Caco-2 (cell line): ENCODE results near the gene POLR1H. TPM values are rescaled to one million over a fixed set of nuclear protein-coding genes. Genes with fewer than 3 reads are reported as not detected.
"Not testable (repeated sequence)": the region's sequence is repeated elsewhere in the genome, so short reads cannot be mapped to it uniquely, and the experiment has no call there.

Experiments used
- BruUV-seq: library from RNA; stranded (reverse); fragments of 400-500 nt; replicated peaks from 2 replicates; lab custom pipeline; 2021; lab: Mats Ljungman, UMichigan
- CTCF ChIA-PET: fragments of 300-600 bp; sonication (Branson Sonifier 250); formaldehyde crosslinking; loops from one replicate; lab custom pipeline; 2022; ENCODE audit warnings: antibody characterized with exemption; lab: Charles Lee
- POLR2A ChIA-PET: fragments of 300-600 bp; sonication (Branson Sonifier 250); formaldehyde crosslinking; loops from one replicate; lab custom pipeline; 2022; ENCODE audit warnings: antibody characterized with exemption; lab: Charles Lee
- DNase-seq, 2 experiments: peaks; one replicate each; pipeline versions ENCODE4 v3.0.0 to v3.0.0-alpha.2; 2020 to 2022
- H3K27me3 ChIP-seq: replicated peaks from 2 replicates; pipeline ENCODE4 v1.6.0; 2011; ENCODE audit warnings: low read length; ENCODE audit not compliant: control insufficient read depth, insufficient read depth
- H3K36me3 ChIP-seq: 2 replicates; pipeline ENCODE4 v1.5.1; 2011; ENCODE audit warnings: low read length; ENCODE audit not compliant: control insufficient read depth, insufficient read depth
- H3K4me1 ChIP-seq: fragments of 250-450 bp; sonication (Bioruptor Pico); 2 replicates; pipeline ENCODE4 v1.5.1; 2020; ENCODE audit warnings: mild to moderate bottlenecking
- H3K4me3 ChIP-seq: 2 replicates; pipeline ENCODE4 v1.5.1; 2011; ENCODE audit warnings: low read depth, mild to moderate bottlenecking, control low read depth, low read length
- H3K9me3 ChIP-seq: fragments of 250-450 bp; sonication (Bioruptor Pico); 2 replicates; pipeline ENCODE4 v1.5.1; 2020; ENCODE audit warnings: mild to moderate bottlenecking, moderate library complexity
- H3K27ac Mint-ChIP-seq: one replicate; pipeline ENCODE4 v1.8.0; 2022; ENCODE audit warnings: mixed read lengths; ENCODE audit not compliant: unreplicated experiment
- H3K27me3 Mint-ChIP-seq: one replicate; pipeline ENCODE4 v1.8.0; 2022; ENCODE audit warnings: mixed read lengths; ENCODE audit not compliant: insufficient read depth, unreplicated experiment
- H3K36me3 Mint-ChIP-seq: one replicate; pipeline ENCODE4 v1.8.0; 2022; ENCODE audit warnings: mild to moderate bottlenecking, mixed read lengths; ENCODE audit not compliant: insufficient read depth, unreplicated experiment
- H3K4me1 Mint-ChIP-seq: one replicate; pipeline ENCODE4 v1.8.0; 2022; ENCODE audit warnings: low read depth, mixed read lengths; ENCODE audit not compliant: unreplicated experiment
- H3K4me3 Mint-ChIP-seq: one replicate; pipeline ENCODE4 v1.8.0; 2022; ENCODE audit warnings: mild to moderate bottlenecking, moderate library complexity, mixed read lengths; ENCODE audit not compliant: unreplicated experiment
- H3K9me3 Mint-ChIP-seq: one replicate; pipeline ENCODE4 v1.8.0; 2022; ENCODE audit warnings: mixed read lengths; ENCODE audit not compliant: unreplicated experiment
- intact Hi-C: fragments of 100-400 bp; cut with micrococcal nuclease; formaldehyde crosslinking; loops from one replicate; pipeline ENCODE4 v1.10.0; 2022; ENCODE audit not compliant: unreplicated experiment
- total RNA-seq: library from RNA; stranded (reverse); gene quantifications from 2 replicates; pipeline ENCODE4 v1.2.3, GENCODE V29; 2022
- TF ChIP-seq, protein P1 (sequence below), 2 experiments: fragments of 200-600 bp in 1 of 2; IDR thresholded peaks; 1 replicate in 1 of 2; 2 replicates in 1 of 2; pipeline versions ENCODE4 v1.5.1 to v1.8.0; 2011 to 2022; ENCODE audit warnings: antibody characterized with exemption in 1 of 2, control low read depth in 1 of 2, inconsistent platforms in 1 of 2, low read depth in 1 of 2, low read length in 1 of 2, mild to moderate bottlenecking in 1 of 2, moderate library complexity in 1 of 2; ENCODE audit not compliant: insufficient read depth in 1 of 2, severe bottlenecking in 1 of 2, unreplicated experiment in 1 of 2

Gene POLR1H
- total RNA-seq, 1 experiment from 2014 or later = 27.6 TPM

DNA sequence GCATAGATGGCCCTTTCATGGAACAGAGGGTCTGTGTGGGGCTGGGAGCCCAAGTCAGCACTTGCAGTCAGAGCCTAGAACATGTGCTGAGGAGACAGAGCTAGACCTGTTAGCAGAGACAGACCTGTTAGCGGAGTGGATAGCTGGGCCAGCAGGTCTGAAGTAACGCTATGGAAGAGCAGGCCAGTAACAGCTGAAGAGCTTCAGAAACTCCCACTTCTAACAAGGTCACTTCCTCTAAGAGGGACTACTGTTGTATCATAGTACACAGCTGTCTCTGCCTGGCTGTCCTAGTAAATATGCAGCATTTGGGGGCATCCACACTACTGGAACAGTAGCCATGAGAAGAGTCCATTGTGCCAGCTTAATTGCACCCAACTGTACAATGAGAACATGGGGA lies 41.2 kb upstream of the POLR1H start:
- Histone ChIP-seq H3K4me3 (no peak overlapping the region), H3K4me1 (no peaks in the 10 kb centered on the region), H3K9me3 (no peaks in the 10 kb centered on the region), H3K27me3 (no peaks in the 10 kb centered on the region), H3K36me3 (no peaks in the 10 kb centered on the region)
- no peaks in the 10 kb centered on the region for H3K4me1 Mint-ChIP-seq
- no peak overlapping the region for H3K27ac Mint-ChIP-seq
- DNase-seq = no peak
- H3K27me3 Mint-ChIP-seq = no peaks in the 10 kb centered on the region
- no peaks in the 10 kb centered on the region for H3K36me3 Mint-ChIP-seq
- H3K9me3 Mint-ChIP-seq = no peaks in the 10 kb centered on the region
- TF ChIP-seq, protein P1, sequence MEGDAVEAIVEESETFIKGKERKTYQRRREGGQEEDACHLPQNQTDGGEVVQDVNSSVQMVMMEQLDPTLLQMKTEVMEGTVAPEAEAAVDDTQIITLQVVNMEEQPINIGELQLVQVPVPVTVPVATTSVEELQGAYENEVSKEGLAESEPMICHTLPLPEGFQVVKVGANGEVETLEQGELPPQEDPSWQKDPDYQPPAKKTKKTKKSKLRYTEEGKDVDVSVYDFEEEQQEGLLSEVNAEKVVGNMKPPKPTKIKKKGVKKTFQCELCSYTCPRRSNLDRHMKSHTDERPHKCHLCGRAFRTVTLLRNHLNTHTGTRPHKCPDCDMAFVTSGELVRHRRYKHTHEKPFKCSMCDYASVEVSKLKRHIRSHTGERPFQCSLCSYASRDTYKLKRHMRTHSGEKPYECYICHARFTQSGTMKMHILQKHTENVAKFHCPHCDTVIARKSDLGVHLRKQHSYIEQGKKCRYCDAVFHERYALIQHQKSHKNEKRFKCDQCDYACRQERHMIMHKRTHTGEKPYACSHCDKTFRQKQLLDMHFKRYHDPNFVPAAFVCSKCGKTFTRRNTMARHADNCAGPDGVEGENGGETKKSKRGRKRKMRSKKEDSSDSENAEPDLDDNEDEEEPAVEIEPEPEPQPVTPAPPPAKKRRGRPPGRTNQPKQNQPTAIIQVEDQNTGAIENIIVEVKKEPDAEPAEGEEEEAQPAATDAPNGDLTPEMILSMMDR (IDR thresholded peaks at IDR 0.05; ENCODE audit: insufficient read depth in 1 of 2, low read depth in 1 of 2, low read length in 1 of 2, severe bottlenecking in 1 of 2, unreplicated experiment in 1 of 2) = no peak
- H3K4me3 Mint-ChIP-seq = no peak overlapping the region
- intact Hi-C loops = loop anchor here (10.0 kb wide), 1 partner anchor 315 kb away; no protein-coding TSS in a partner anchor
- POLR2A ChIA-PET = no interaction called here
- CTCF ChIA-PET = no interaction called here
- BruUV-seq = no TSS peak

DNA sequence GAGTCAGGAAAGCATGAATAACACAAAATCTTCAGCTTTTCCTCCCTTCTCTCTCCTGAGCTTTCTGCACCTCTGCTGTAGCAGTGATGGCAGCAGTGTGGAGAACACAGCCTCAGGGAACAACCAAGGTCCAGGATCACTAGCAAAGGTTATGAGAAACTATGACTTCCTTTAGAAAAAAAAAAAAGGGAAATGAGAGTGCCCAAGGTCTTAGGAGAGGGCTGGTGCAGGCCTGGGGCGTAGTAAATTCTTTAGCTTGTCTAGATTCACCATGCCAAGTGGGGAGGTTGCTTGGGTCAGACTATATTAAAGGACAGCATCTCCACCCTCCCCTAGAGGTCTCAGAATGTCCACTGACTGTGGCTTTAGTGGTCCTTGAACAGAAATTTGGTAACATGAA lies 40.4 kb upstream of the POLR1H start:
- no peak overlapping the region for H3K27ac Mint-ChIP-seq
- Histone ChIP-seq H3K4me1 (0 out of 2 replicates have a peak, but pooled peaks cover 3% of the 10 kb centered on the region), H3K4me3 (no peak overlapping the region), H3K27me3 (no peaks in the 10 kb centered on the region), H3K9me3 (no peaks in the 10 kb centered on the region), H3K36me3 (no peaks in the 10 kb centered on the region)
- DNase-seq = no peak
- intact Hi-C loops = no loop called here
- no peaks in the 10 kb centered on the region for H3K4me1 Mint-ChIP-seq
- ChIA-PET POLR2A (no interaction called here), CTCF (no interaction called here)
- H3K9me3 Mint-ChIP-seq = no peaks in the 10 kb centered on the region
- no TSS peak for BruUV-seq
- no peak overlapping the region for H3K4me3 Mint-ChIP-seq
- H3K27me3 Mint-ChIP-seq = no peaks in the 10 kb centered on the region
- H3K36me3 Mint-ChIP-seq = no peaks in the 10 kb centered on the region
- TF ChIP-seq, protein P1 (IDR thresholded peaks at IDR 0.05; ENCODE audit: insufficient read depth in 1 of 2, low read depth in 1 of 2, low read length in 1 of 2, severe bottlenecking in 1 of 2, unreplicated experiment in 1 of 2) = no peak

DNA sequence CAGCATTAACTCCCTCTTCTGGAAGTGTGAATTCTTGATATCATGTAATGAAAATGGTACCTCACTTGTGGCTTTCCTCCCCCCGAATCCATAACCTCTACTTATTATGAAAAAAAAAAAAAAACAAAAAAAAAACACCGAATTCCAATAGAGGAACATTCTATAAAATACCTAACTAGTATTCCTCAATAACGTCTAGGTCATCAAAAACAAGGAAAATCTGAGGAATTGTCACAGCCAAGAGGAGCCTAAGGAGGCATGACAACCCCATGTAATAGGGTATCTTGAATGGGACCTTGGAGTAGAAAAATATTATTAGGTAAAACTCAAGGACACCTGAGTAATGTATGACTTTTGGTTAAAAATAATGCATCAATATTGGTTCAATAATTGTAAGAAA lies 38.9 kb upstream of the POLR1H start:
- H3K9me3 ChIP-seq = no peaks in the 10 kb centered on the region
- H3K27ac Mint-ChIP-seq = no peak overlapping the region
- BruUV-seq = no TSS peak
- H3K4me1 ChIP-seq = 0 out of 2 replicates have a peak, but pooled peaks cover 4% of the 10 kb centered on the region
- no peaks in the 10 kb centered on the region for H3K9me3 Mint-ChIP-seq
- TF ChIP-seq, protein P1 (IDR thresholded peaks at IDR 0.05; ENCODE audit: insufficient read depth in 1 of 2, low read depth in 1 of 2, low read length in 1 of 2, severe bottlenecking in 1 of 2, unreplicated experiment in 1 of 2) = no peak
- no peaks in the 10 kb centered on the region for H3K4me1 Mint-ChIP-seq
- CTCF ChIA-PET = no interaction called here
- no peaks in the 10 kb centered on the region for H3K36me3 ChIP-seq
- POLR2A ChIA-PET = no interaction called here
- intact Hi-C loops = no loop called here
- H3K27me3 ChIP-seq = no peaks in the 10 kb centered on the region
- no peaks in the 10 kb centered on the region for H3K27me3 Mint-ChIP-seq
- no peak overlapping the region for H3K4me3 ChIP-seq
- no peaks in the 10 kb centered on the region for H3K36me3 Mint-ChIP-seq
- DNase-seq = no peak
- no peak overlapping the region for H3K4me3 Mint-ChIP-seq

DNA sequence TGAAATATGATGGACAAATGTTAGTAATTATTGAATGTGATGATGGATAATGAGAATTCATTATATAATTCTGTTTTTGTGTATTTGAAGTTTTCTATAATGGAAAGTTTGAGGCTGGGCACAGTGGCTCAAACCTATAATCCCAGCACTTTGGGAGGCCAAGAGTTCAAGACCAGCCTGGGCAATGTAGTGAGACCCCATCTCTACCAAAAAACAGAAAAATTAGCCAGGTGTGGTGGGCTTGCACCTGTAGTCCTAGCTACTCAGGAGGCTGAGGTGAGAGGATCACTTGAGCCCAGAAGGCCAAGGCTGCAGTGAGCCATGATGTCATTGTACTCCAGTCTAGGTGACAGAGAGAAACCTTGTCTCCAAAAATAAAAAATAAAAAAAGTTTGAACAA lies 38.4 kb upstream of the POLR1H start:
- H3K4me1 Mint-ChIP-seq, H3K9me3 Mint-ChIP-seq, DNase-seq, H3K27me3 ChIP-seq, H3K4me3 Mint-ChIP-seq, H3K27ac Mint-ChIP-seq, BruUV-seq, H3K36me3 ChIP-seq, H3K36me3 Mint-ChIP-seq, H3K4me1 ChIP-seq, CTCF ChIA-PET, POLR2A ChIA-PET, intact Hi-C loops, H3K9me3 ChIP-seq, H3K4me3 ChIP-seq, H3K27me3 Mint-ChIP-seq: not testable (repeated sequence)
